ENCODE data around the gene PDLIM5.

The PDLIM5 gene

DNA sequence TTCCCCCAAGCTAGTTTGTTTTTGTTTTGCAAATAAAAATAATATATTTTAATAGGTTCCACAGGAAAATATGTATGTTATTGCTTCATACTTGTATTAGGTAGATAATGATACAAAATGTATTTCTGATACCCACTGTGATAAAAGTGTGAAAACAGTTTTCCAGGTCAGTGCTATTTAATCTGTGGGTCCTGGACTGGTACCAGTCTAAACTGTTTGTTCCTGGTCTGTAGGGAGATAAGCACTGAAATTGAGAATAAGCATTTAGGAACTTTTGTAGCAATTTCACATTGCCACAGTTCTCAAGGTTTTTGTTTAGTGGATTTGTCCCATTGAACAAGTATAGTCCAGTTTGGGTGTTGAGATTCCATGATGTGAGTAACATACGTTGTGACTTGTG, 110.5 kb downstream of the PDLIM5 start:
- no peak for DNase-seq

DNA sequence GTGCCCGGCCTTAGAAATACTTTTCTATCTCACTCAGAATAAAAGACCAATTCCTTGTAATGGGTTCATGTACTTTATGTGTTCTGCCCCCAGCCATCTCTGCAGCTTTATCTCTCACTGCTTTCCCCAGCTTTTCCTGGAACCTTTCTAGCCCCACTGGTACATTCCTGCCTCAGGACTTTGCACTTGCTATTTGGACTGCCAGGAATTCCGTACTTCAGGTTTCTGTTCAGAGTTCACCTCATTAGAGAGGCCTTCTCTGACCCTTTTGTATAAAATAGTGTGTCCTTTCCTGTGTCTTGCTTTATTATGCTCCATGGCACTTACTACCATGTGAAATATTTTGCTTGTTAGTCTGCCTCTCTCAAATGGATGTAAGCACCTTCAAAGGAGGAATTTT, 112.5 kb downstream of the PDLIM5 start:
- DNase-seq = no peak

DNA sequence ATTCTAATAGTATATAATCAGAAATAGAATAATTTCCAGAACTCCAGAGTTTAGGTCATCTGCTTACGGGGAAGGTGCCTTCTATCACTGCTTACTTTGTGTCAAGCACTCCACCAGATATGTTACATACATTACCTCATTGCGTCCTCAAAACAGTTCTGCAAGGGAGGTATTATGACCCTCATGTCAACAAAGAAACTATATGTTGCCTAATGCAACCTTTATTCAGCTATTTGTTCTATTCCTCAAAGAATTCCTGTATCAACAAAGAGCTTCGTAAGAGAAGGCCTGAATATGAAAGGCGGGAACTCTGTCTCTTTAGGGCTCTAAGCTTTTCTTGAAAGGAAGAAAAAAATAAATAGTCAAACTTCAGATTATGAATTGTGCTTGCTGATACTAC, 114.7 kb downstream of the PDLIM5 start:
- no peak for DNase-seq

DNA sequence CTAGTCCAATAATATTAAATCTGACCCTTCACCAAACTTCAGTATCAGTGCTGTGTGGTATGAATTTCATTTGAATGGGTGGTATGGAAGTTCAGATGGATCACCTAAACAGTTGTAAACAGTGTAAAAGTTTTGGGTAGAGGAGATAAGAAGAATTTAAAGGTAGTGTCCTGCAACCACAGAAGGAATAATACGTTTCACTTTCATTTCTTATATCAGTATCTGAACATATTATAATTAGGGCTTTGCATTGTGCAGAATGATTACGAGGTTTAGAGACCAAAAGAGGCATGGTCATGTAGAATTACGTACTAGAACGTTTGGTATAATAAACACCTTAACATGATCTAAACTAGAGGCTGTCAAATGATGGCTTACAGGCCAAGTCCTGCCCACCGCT, 116.1 kb downstream of the PDLIM5 start:
- DNase-seq = no peak

DNA sequence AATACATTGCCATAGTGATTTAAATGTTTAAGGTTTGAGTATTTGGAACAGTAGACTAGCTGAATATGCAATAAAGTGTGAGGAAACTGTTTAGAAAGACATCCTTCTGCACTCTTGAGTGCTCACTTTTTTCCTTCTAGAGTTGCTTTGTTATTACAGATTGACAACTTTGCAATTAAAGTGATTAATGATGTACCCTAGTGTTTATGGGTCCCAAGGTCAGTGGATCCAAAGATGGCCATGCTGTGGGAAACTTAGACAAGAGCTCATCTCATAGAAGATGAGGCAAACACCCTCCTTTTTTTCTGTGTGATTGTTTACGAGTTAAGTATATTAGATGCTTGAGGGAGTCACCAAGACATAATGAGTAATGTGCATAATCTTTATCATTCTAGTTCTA, 118.8 kb downstream of the PDLIM5 start:
- no peak for DNase-seq

GRCh38 chr4:94571298-94571697, 119.6 kb downstream of the PDLIM5 start:
- no peak for DNase-seq

GRCh38 chr4:94571715-94572114, 120.0 kb downstream of the PDLIM5 start:
- DNase-seq = no peak

DNA sequence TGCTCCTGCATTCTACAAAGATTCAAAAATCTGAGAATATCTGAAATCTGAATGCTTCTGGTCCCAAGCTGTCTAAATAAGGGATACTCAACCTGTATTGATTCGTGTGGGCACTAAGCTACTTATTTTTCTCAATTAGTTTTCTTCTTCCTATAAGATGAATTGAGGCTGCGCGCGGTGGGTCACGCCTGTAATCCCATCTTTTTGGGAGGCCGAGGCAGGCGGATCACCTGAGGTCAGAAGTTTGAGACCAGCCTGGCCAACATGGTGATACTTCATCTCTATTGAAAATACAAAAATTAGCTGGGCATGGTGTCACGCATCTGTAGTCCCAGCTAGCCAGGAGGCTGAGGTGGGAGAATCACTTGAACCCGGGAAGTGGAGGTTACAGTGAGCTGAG, 122.3 kb downstream of the PDLIM5 start:
- no peak for DNase-seq

DNA sequence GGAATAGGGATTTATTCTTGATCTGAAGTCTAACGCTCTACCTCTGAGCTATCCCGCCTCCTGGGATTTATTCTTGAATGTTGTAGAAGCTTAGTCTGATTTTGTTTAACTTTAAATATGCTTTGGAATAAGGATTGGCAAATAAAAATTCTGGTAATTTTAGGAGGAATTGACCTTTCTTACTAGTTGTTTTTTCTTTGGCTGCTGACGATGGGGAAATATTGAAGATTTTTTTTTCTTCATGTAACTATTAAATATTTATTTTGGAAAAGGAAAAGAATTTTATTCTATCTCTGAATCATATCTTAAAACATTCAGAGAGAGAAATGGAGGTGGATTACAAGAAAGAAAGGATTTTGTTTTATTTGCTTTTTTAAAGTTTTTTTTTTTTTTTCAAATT, 122.9 kb downstream of the PDLIM5 start:
- DNase-seq = no peak

DNA sequence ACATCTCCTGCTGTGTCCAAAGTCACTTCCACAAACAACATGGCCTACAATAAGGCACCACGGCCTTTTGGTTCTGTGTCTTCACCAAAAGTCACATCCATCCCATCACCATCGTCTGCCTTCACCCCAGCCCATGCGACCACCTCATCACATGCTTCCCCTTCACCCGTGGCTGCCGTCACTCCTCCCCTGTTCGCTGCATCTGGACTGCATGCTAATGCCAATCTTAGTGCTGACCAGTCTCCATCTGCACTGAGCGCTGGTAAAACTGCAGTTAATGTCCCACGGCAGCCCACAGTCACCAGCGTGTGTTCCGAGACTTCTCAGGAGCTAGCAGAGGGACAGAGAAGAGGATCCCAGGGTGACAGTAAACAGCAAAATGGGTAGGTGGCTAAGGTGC, 123.9 kb downstream of the PDLIM5 start:
- no peak for DNase-seq

DNA sequence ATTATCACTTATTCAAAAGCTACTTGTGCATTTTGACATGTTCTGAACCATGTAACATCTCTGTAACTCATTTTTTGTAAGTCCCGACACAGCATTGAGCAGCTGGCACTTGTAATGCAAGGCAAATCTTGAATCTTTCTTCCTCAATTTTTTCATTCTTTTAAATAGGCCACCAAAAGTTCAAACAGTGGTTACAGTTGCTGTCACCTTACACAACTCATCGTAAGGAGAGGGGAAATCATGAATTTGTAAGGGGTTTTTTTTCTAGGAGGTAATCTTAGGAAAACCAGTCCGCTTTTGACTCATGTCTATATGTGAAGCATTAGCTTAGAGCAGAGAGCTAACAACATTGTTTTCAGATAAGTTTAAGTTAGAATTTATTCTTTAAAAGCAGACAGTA, 124.5 kb downstream of the PDLIM5 start:
- no peak for DNase-seq

DNA sequence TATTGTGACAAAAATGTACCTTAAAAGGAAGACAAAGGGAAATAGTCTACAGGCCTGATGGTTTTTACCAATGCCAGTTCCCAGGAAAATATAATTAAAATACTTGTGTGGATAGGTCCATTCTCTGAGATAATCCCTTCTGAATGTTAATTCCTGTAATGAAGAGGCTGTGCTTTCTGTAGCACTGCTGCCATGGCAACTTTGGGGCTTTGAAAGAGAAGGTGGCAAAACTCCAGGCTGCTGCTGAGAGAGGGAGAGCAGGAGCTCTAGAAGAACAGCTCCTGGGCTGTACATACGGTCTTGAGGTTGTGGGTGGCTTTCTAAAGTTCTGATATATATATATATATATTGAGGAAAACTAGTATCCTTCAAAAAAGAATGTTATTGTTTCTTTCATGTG, 125.4 kb downstream of the PDLIM5 start:
- no peak for DNase-seq

GRCh38 chr4:94578195-94578594, 126.5 kb downstream of the PDLIM5 start:
- DNase-seq = no peak

DNA sequence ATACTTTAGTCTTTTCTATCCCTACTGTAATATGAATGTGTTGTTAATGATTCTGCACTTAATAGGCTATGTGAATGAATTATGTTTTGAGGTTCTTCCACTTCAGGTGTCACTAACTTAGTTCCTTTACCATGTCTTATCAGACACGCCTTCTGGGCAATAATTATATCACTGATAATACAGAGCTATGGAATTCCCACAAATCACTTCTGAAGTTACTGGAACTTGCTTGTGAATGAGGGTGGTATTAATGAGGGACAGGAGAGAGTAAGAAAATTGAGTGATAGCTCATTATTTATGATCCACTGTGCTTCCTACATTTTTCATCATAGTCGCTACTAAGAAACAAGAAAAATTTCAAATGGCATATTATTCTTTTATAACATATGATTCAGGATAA, 130.0 kb downstream of the PDLIM5 start:
- DNase-seq = no peak

GRCh38 chr4:94582517-94582916, 130.8 kb downstream of the PDLIM5 start:
- DNase-seq = no peak

GRCh38 chr4:94583914-94584641, 132.3 kb downstream of the PDLIM5 start:
- DNase-seq = no peak

DNA sequence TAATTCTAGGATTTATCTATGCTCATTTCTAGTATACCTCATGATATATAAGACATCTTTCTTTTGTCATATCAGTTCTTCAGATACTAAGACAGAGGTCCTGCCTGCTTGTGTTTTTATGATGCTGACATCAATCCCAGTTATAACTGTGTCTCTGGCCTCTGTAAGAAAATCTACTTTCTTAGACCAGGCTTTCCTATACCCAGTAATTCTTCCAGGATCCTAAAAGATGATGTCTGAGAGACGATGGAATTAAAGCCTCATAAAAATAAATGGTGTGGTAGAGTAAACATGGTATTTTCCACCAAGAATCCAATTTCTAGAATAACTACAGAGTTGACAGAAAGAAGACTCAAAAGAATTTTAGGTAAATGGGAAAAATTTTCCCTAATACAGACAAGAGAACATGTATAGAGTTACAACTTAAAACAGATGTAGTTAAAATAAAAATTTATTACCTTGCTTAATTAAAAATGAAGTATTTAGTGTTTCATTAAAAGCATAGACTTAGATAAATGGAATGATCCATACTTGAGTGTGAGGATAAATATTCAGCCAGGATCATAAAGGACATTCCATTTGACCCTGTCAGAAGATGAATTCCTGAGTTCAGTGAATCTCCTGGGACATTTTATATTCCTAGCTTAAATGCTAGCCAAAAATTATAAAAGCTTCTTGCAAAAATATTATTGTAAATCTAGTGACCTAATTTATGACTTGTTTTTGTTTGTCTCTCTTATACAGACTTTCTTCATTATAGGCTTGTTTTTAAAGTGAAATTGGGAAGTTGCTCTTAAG, 137.4 kb downstream of the PDLIM5 start:
- DNase-seq = no peak

- DNase-seq = no peak
Observed at GRCh38 chr4:94590493-94590892, 138.8 kb downstream of the PDLIM5 start.

- DNase-seq = no peak
Observed at GRCh38 chr4:94591289-94591688, 139.5 kb downstream of the PDLIM5 start.

- no peak for DNase-seq
Observed at GRCh38 chr4:94595013-94595412, 143.3 kb downstream of the PDLIM5 start.

DNA sequence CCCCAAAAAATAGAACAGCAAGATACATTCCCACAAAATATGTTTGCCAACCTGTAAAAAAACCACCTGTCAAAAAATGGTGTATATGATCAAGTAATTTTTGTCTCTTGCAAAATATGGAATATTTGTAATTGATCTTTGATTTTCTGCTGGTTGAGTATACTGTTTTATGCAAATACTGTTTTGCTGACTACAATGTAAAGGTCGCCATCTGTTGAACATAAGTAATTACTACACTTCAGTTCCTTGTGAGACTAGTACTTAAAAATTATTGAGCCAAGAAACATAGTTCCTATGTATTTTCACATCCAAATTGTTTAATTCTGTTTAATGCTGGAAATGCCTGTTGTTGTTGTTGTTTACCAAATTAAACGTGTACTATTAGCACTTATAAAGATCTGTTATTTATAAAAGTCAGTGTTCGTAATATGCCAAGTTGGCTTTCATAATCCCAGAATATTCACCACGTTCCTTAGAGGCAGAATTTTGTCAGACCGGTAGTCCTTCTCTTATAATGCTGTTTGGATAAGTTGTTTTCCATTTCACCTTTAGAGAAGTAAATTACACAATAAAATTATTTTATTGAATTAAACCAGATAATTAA, 144.2 kb downstream of the PDLIM5 start:
- no peak for DNase-seq

DNA sequence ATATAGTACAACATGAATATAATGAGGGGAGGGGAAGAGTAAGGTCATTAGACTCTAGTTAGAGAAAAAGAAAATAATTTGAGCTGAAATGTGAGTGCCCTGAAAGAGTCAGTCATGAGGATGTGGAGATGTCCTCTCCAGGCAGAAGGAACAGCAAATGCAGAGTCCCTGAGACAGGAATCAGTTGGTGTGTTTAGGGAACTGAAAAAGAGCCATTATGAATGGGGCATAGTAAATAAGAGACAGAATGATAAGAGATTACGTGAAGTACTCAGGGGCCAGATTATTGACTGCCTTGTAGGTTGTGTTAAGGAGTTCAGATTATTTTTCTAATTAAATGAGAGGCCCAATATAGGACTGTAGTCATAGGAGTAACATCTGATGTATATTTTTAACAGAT, 147.0 kb downstream of the PDLIM5 start:
- DNase-seq = no peak

DNA sequence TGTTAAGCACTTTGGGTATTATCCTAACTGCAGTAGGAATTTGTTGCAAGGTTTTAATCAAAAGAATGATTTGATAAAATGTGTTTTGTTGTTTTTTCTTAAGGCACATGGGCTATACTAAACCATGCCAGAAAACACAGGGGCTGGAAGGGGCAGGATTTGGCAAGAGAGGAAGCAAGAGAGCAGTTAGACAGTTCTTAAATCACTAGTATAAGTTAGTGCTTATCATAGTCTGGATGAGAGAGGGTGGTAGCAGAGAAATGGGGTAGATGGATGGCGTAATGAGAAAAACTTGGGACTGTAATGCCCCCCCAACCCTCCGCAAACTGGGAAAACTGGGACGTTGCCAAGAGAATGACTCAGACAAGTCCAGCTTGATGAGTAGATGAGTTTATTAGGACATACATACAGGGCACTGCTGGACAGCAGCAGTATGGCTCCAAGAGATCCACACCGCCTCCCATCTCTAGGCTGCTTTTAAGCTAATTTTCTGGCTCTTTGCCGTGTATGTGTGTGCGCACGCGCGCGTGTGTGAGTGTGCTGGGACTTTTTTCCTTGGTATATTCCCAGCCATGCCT, 151.5 kb downstream of the PDLIM5 start:
- DNase-seq = no peak

All from activated naive CD4-positive, alpha-beta T cell treated with Interleukin-2 at 50 U/mL for 16 hours (primary cell).